Measurements from ENCODE around the gene RNF169.

The RNF169 gene

DNA sequence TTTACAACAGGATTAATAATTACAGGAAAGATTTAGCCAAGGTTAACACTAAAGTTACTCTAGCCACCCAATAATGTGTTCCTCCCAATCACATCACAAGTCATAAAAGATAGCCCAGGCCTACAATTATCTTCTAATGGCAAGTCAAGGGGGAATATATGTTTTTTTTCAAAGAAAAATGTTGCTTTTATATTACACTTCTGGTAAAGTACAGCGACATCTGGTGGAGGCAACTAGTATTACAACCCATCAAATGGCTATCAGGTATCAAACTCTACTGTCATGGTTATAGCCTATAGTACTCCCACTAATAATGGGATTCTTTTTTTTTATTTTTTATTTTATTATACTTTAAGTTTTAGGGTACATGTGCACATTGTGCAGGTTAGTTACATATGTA lies 128.5 kb downstream of the RNF169 start:
- DNase-seq, result no peak

Measured in C1 segment of cervical spinal cord (tissue), 14 donors.